Neuronal stem cell (in vitro differentiated cells): ENCODE results near the gene MTMR3.
"Not testable (repeated sequence)": the region's sequence is repeated elsewhere in the genome, so short reads cannot be mapped to it uniquely, and the experiment has no call there.

Experiments
- DNase-seq: peaks from one replicate; pipeline ENCODE4 v3.0.0-alpha.2; 2013; ENCODE audit warnings: low spot score
- H2AFZ ChIP-seq: one replicate; pipeline ENCODE4 v1.6.1; 2013; ENCODE audit warnings: mild to moderate bottlenecking, low read length, inconsistent platforms
- H2AK5ac ChIP-seq: 2 replicates; pipeline ENCODE4 v1.6.1; 2013; ENCODE audit warnings: low read depth, mild to moderate bottlenecking, inconsistent platforms, low read length, moderate library complexity, mixed read lengths
- H2BK120ac ChIP-seq: 2 replicates; pipeline ENCODE4 v1.6.1; 2013; ENCODE audit warnings: low read depth, mild to moderate bottlenecking, inconsistent platforms, low read length, moderate library complexity, mixed read lengths
- H2BK12ac ChIP-seq: one replicate; pipeline ENCODE4 v1.6.1; 2013; ENCODE audit warnings: low read length, inconsistent platforms
- H2BK15ac ChIP-seq: 2 replicates; pipeline ENCODE4 v1.6.1; 2013; ENCODE audit warnings: mild to moderate bottlenecking, low read length, inconsistent platforms, mixed read lengths
- H2BK5ac ChIP-seq: one replicate; pipeline ENCODE4 v1.6.1; 2013; ENCODE audit warnings: inconsistent platforms, mild to moderate bottlenecking, low read length, moderate library complexity
- H3K14ac ChIP-seq: one replicate; pipeline ENCODE4 v1.6.1; 2013; ENCODE audit warnings: low read length, inconsistent platforms
- H3K18ac ChIP-seq: 2 replicates; pipeline ENCODE4 v1.6.1; 2013; ENCODE audit warnings: low read length, inconsistent platforms
- H3K23ac ChIP-seq: 2 replicates; pipeline ENCODE4 v1.6.1; 2013; ENCODE audit warnings: low read depth, mild to moderate bottlenecking, mixed read lengths, low read length, inconsistent platforms; ENCODE audit not compliant: poor library complexity
- H3K27ac ChIP-seq: replicated peaks from 3 replicates; pipeline ENCODE4 v1.5.1; 2013; ENCODE audit warnings: low read length, inconsistent platforms
- H3K27me3 ChIP-seq, 3 experiments: 2 replicates each; pipeline ENCODE4 v1.6.1; 2013; ENCODE audit warnings: low read length in 3 of 3, mild to moderate bottlenecking in 2 of 3, inconsistent platforms in 1 of 3, low read depth in 1 of 3, mixed read lengths in 1 of 3, moderate library complexity in 1 of 3; ENCODE audit not compliant: control insufficient read depth in 3 of 3, insufficient read depth in 3 of 3
- H3K36me3 ChIP-seq, 2 donors: replicated peaks in 1 of 2; 2 replicates each; pipeline ENCODE4 v1.6.1; 2013; ENCODE audit warnings: low read length in 2 of 2; ENCODE audit not compliant: control insufficient read depth in 2 of 2, insufficient read depth in 2 of 2
- H3K4ac ChIP-seq: 2 replicates; pipeline ENCODE4 v1.6.1; 2013; ENCODE audit warnings: inconsistent platforms, mild to moderate bottlenecking, low read length, moderate library complexity
- H3K4me1 ChIP-seq, 2 donors: 1 replicate in 1 of 2; 2 replicates in 1 of 2; pipeline ENCODE4 v1.6.1; 2013; ENCODE audit warnings: low read length in 2 of 2, low read depth in 1 of 2; ENCODE audit not compliant: control insufficient read depth in 2 of 2, insufficient read depth in 1 of 2
- H3K4me2 ChIP-seq: one replicate; pipeline ENCODE4 v1.6.1; 2013; ENCODE audit warnings: mild to moderate bottlenecking, low read length, inconsistent platforms; ENCODE audit not compliant: insufficient read depth, poor library complexity, severe bottlenecking
- H3K4me3 ChIP-seq, 2 donors: 2 replicates each; pipeline ENCODE4 v1.5.1; 2013; ENCODE audit warnings: low read length in 2 of 2, mild to moderate bottlenecking in 2 of 2, inconsistent platforms in 1 of 2, moderate library complexity in 1 of 2
- H3K79me1 ChIP-seq: one replicate; pipeline ENCODE4 v1.6.1; 2013; ENCODE audit warnings: low read depth, mild to moderate bottlenecking, inconsistent platforms, low read length, moderate library complexity
- H3K9ac ChIP-seq: one replicate; pipeline ENCODE4 v1.6.1; 2013; ENCODE audit warnings: mild to moderate bottlenecking, low read depth, low read length, inconsistent platforms; ENCODE audit not compliant: poor library complexity
- H3K9me3 ChIP-seq, 2 donors: replicated peaks in 1 of 2; 2 replicates each; pipeline versions ENCODE3 to v1.6.1; 2013; ENCODE audit warnings: low read length in 2 of 2, mild to moderate bottlenecking in 2 of 2, inconsistent platforms in 1 of 2, low read depth in 1 of 2, mixed read lengths in 1 of 2, moderate library complexity in 1 of 2; ENCODE audit not compliant: control insufficient read depth in 2 of 2, insufficient read depth in 1 of 2
- H4K8ac ChIP-seq: one replicate; pipeline ENCODE4 v1.6.1; 2013; ENCODE audit warnings: low read depth, mild to moderate bottlenecking, inconsistent platforms, low read length, moderate library complexity
- H4K91ac ChIP-seq: one replicate; pipeline ENCODE4 v1.6.1; 2013; ENCODE audit warnings: low read length, low read depth, mild to moderate bottlenecking, inconsistent platforms; ENCODE audit not compliant: poor library complexity
- WGBS, 2 donors: extraction: QIAGEN DNeasy Blood & Tissue Kit; methylation state at CpG; one replicate each; pipeline ENCODE4 v1.1.7; 2013; ENCODE audit warnings: missing lambda C conversion rate in 2 of 2, mixed read lengths in 1 of 2; ENCODE audit not compliant: insufficient read length in 2 of 2, insufficient replicate concordance in 1 of 2; ENCODE audit errors: extremely low coverage in 2 of 2; 5-methylcytosine and 5-hydroxymethylcytosine counted together

The MTMR3 gene

DNA sequence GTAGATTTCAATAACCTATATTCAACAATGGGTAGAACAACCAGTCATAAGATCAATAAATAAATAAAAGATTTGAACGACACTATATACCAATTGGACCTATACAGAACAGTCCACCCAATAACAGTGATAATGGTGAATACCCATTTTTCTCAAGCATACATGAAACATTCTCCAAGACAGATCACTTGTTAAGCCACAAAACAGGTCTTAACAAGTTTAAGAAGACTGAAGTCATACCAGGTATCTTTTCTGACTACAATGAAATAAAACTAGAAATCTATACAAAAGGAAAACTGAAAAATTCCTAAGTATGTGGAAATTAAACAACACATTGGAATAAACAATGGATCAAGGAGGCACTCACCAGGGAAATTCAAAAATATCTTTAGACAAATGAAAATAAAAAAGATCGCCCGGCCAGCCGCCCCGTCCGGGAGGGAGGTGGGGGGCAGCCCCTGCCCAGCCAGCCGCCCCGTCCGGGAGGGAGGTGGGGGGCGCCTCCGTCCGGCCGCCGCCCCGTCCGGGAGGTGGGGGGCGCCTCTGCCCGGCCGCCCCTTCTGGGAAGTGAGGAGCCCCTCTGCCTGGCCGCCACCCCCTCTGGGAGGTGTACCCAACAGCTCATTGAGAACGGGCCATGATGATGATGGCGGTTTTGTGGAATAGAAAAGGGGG is 176.5 kb downstream of the MTMR3 start:
- H2BK120ac ChIP-seq, H3K4me3 ChIP-seq, H4K8ac ChIP-seq, H3K79me1 ChIP-seq, H2BK12ac ChIP-seq, H4K91ac ChIP-seq, H2BK15ac ChIP-seq, H2BK5ac ChIP-seq, H3K27ac ChIP-seq, H3K27me3 ChIP-seq, H3K4me2 ChIP-seq, DNase-seq, H3K23ac ChIP-seq, H3K4ac ChIP-seq, H2AFZ ChIP-seq, H2AK5ac ChIP-seq, H3K9ac ChIP-seq, H3K14ac ChIP-seq, H3K36me3 ChIP-seq, H3K18ac ChIP-seq, H3K4me1 ChIP-seq: not testable (repeated sequence)
- peaks cover 0 to 15% of the 10 kb centered on the region in 2 donors for H3K9me3 ChIP-seq
- no CpG with 5 or more reads among the region's 22 CpGs for WGBS, 2 donors

DNA sequence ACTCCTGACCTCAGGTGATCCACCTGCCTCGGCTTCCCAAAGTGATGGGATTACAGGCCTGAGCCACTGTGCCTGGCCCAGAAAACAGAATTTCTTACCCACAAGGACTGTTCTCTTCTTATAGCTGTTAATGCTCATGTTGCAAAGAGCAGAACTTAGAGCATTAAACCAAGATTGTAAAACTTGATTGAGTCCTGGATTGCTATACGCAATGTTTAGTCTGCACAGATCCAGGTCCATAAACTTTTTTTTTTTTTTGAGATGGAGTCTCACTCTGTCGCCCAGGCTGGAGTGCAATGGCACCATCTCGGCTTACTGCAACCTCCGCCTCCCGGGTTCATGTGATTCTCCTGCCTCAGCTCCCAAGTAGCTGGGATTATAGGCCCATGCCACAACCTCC is 178.1 kb downstream of the MTMR3 start:
- H4K8ac ChIP-seq, DNase-seq, H4K91ac ChIP-seq, H3K27ac ChIP-seq, H3K27me3 ChIP-seq, H3K36me3 ChIP-seq, H3K79me1 ChIP-seq, H3K4me2 ChIP-seq, H3K4me1 ChIP-seq, H2AFZ ChIP-seq, H3K4ac ChIP-seq, H3K18ac ChIP-seq, H3K9ac ChIP-seq, H3K14ac ChIP-seq, H2BK12ac ChIP-seq, H3K23ac ChIP-seq, H3K4me3 ChIP-seq, H2BK15ac ChIP-seq, H2AK5ac ChIP-seq, H2BK120ac ChIP-seq, H2BK5ac ChIP-seq: not testable (repeated sequence)
- peaks cover 0 to 17% of the 10 kb centered on the region in 2 donors for H3K9me3 ChIP-seq
- no CpG with 5 or more reads among the region's 6 CpGs for WGBS, 2 donors

DNA sequence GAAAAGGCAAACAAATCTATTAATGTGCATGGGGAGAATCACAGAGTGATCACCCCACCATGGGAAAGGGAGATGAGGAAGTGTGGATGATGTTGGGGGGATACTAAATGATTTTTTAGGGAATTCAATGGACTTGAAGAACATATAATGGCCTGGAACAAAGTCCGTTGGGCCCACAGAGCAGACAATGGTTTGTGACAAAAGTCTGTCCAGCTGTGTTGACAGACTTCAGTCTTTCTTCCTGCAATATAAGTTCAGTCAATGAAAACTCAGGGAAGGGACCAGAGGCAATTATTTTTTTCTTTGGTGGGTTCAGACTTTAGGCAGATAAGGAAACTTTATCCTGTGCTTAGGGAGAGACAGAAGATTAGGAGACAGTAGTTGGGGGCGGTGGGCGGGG is 179.3 kb downstream of the MTMR3 start:
- no peak overlapping the region for H3K4me3 ChIP-seq
- no CpG with 5 or more reads among the region's 3 CpGs for WGBS, 2 donors

GRCh38 chr22:30062950-30063349 is 180.0 kb downstream of the MTMR3 start:
- H3K4ac ChIP-seq = no peak overlapping the region
- no CpG with 5 or more reads among the region's 1 CpG for WGBS, 2 donors

More for the DNA sequence above, 179.3 kb downstream of the MTMR3 start:
- H3K4me1 ChIP-seq = no peaks in the 10 kb centered on the region
- peaks cover 0 to 9% of the 10 kb centered on the region in 2 donors for H3K9me3 ChIP-seq
- H2BK5ac ChIP-seq = no peak overlapping the region
- no peak overlapping the region for H3K18ac ChIP-seq
- H3K9ac ChIP-seq = no peak overlapping the region
- H2BK12ac ChIP-seq = no peak overlapping the region
- no peaks in the 10 kb centered on the region for H3K27me3 ChIP-seq
- H4K91ac ChIP-seq = no peak overlapping the region
- H3K27ac ChIP-seq = no peak overlapping the region
- no peak overlapping the region for H3K23ac ChIP-seq
- no peak overlapping the region for H2BK120ac ChIP-seq
- H2AFZ ChIP-seq = no peak overlapping the region
- no peaks in the 10 kb centered on the region for H3K79me1 ChIP-seq
- no peak overlapping the region for H3K14ac ChIP-seq
- no peak overlapping the region for H3K4me2 ChIP-seq
- DNase-seq = no peak
- no peak overlapping the region for H2BK15ac ChIP-seq
- H2AK5ac ChIP-seq = no peak overlapping the region
- H3K36me3 ChIP-seq = no peaks in the 10 kb centered on the region
- H3K4ac ChIP-seq = no peak overlapping the region
- no peak overlapping the region for H4K8ac ChIP-seq

More at GRCh38 chr22:30062950-30063349, 180.0 kb downstream of the MTMR3 start:
- Histone ChIP-seq H3K27ac (no peak overlapping the region), H3K27me3 (no peaks in the 10 kb centered on the region), H3K36me3 (no peaks in the 10 kb centered on the region), H3K9ac (no peak overlapping the region), H3K14ac (no peak overlapping the region), H2AFZ (no peak overlapping the region), H3K4me2 (no peak overlapping the region), H3K79me1 (no peaks in the 10 kb centered on the region), H3K9me3 (peaks cover 0 to 9% of the 10 kb centered on the region in 2 donors), H2BK5ac (no peak overlapping the region), H3K4me3 (no peak overlapping the region), H2BK120ac (no peak overlapping the region), H2AK5ac (no peak overlapping the region), H2BK15ac (no peak overlapping the region), H3K18ac (no peak overlapping the region), H3K4me1 (no peaks in the 10 kb centered on the region), H4K91ac (no peak overlapping the region), H4K8ac (no peak overlapping the region), H3K23ac (no peak overlapping the region), H2BK12ac (no peak overlapping the region)
- DNase-seq = no peak
